ENCODE data around the gene IL17RD. TPM values are rescaled to one million over a fixed set of nuclear protein-coding genes. Genes with fewer than 3 reads are reported as not detected.
A peak's percentile ranks its signal among the peaks of the same experiment; 100 is the strongest.

The IL17RD gene
- polyA plus RNA-seq, 1 of the 3 experiments (the other 2 are of a cell fraction) = 2.4 TPM

GRCh38 chr3:57078344-57078634 is 86.9 kb downstream of the IL17RD start:
- peak overlapping the region; percentile 76 to 79 for H3K4me3 ChIP-seq (ENCODE audit: low read depth in 2 of 2, low read length in 1 of 2)
- no peaks in the 10 kb centered on the region for H3K79me2 ChIP-seq (ENCODE audit: insufficient read depth)
- H3F3A ChIP-seq (replicated peaks; ENCODE audit: insufficient read depth) = no peaks in the 10 kb centered on the region
- peak; percentile 76 for DNase-seq
- CTCF ChIA-PET = interaction anchor here (0.9 to 2.6 kb wide), 9 partner anchors 14 to 145 kb away, joined by 3 to 20 read pairs (median 4); no protein-coding TSS in a partner anchor
- peak overlapping the region; percentile 95 for H2AFZ ChIP-seq (ENCODE audit: low read depth)
- POLR2A ChIA-PET = no interaction called here
- 47% methylated on average over 7 of the region's 15 CpGs for WGBS (ENCODE audit: low lambda C conversion rate)
- no peaks in the 10 kb centered on the region for H3K9me2 ChIP-seq
- no peaks in the 10 kb centered on the region for H3K9me3 ChIP-seq
- TF ChIP-seq GATA2 (CRISPR knock-in tag; IDR thresholded peaks at IDR 0.05) = peak; percentile 56
- no peak for TF ChIP-seq EZH2phosphoT487 (IDR thresholded peaks at IDR 0.05; ENCODE audit: borderline replicate concordance, low read depth)
- TF ChIP-seq RAD21 (IDR thresholded peaks at IDR 0.05; ENCODE audit: low read length) = peak; percentile 6; the same call in 1 of the 2 replicates
- no peak for TF ChIP-seq GABPA (IDR thresholded peaks at IDR 0.05; ENCODE audit: low read depth)
- no peak for TF ChIP-seq RFX5 (IDR thresholded peaks at IDR 0.05; ENCODE audit: low read length)
- TF ChIP-seq YY1 (IDR thresholded peaks at IDR 0.05; ENCODE audit: low read depth) = no peak
- TF ChIP-seq, protein P1, sequence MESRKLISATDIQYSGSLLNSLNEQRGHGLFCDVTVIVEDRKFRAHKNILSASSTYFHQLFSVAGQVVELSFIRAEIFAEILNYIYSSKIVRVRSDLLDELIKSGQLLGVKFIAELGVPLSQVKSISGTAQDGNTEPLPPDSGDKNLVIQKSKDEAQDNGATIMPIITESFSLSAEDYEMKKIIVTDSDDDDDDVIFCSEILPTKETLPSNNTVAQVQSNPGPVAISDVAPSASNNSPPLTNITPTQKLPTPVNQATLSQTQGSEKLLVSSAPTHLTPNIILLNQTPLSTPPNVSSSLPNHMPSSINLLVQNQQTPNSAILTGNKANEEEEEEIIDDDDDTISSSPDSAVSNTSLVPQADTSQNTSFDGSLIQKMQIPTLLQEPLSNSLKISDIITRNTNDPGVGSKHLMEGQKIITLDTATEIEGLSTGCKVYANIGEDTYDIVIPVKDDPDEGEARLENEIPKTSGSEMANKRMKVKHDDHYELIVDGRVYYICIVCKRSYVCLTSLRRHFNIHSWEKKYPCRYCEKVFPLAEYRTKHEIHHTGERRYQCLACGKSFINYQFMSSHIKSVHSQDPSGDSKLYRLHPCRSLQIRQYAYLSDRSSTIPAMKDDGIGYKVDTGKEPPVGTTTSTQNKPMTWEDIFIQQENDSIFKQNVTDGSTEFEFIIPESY (IDR thresholded peaks at IDR 0.05; ENCODE audit: borderline replicate concordance, low read depth) = no peak
- TF ChIP-seq RCOR1 (IDR thresholded peaks at IDR 0.05; ENCODE audit: low read length) = 0 out of 2 replicates have a peak, but pooled peaks have one; percentile 0
- TF ChIP-seq MEF2A (IDR thresholded peaks at IDR 0.05; ENCODE audit: borderline replicate concordance, low read depth) = no peak
- H3K4me2 ChIP-seq = peak overlapping the region; percentile 98
- H3K36me3 ChIP-seq (replicated peaks in 1 of 2; ENCODE audit: control insufficient read depth in 1 of 2, insufficient read depth in 2 of 2, low read length in 1 of 2) = no peaks in the 10 kb centered on the region
- H3K27me3 ChIP-seq (ENCODE audit: insufficient read depth) = no peaks in the 10 kb centered on the region
- no peak overlapping the region for H3K27ac ChIP-seq (ENCODE audit: low read depth in 2 of 2, low read length in 1 of 2)
- peaks cover 0 to 9% of the 10 kb centered on the region in 2 experiments; a peak in 1 of 4 replicates for H3K4me1 ChIP-seq (ENCODE audit: control insufficient read depth in 1 of 2, insufficient read depth in 2 of 2, low read depth in 1 of 2, low read length in 1 of 2)
- H4K20me1 ChIP-seq (ENCODE audit: insufficient read depth) = no peaks in the 10 kb centered on the region
- H3K9ac ChIP-seq = peak overlapping the region; percentile 64; the same call in 1 of the 2 replicates

GRCh38 chr3:57077630-57078343 is 87.4 kb downstream of the IL17RD start:
- H3F3A ChIP-seq (replicated peaks; ENCODE audit: insufficient read depth) = no peaks in the 10 kb centered on the region
- no peak overlapping the region for H3K27ac ChIP-seq (ENCODE audit: low read depth in 2 of 2, low read length in 1 of 2)
- no peaks in the 10 kb centered on the region for H3K79me2 ChIP-seq (ENCODE audit: insufficient read depth)
- peak overlapping the region; percentile 76 to 79; a peak in 3 of 4 replicates for H3K4me3 ChIP-seq (ENCODE audit: low read depth in 2 of 2, low read length in 1 of 2)
- TF ChIP-seq, protein P2, sequence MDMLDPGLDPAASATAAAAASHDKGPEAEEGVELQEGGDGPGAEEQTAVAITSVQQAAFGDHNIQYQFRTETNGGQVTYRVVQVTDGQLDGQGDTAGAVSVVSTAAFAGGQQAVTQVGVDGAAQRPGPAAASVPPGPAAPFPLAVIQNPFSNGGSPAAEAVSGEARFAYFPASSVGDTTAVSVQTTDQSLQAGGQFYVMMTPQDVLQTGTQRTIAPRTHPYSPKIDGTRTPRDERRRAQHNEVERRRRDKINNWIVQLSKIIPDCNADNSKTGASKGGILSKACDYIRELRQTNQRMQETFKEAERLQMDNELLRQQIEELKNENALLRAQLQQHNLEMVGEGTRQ (IDR thresholded peaks at IDR 0.05; ENCODE audit: borderline replicate concordance, low read depth, low read length) = no peak
- TF ChIP-seq ELF1 (IDR thresholded peaks at IDR 0.05) (no peak), RCOR1 (IDR thresholded peaks at IDR 0.05; ENCODE audit: low read length) (0 out of 2 replicates have a peak, but pooled peaks have one; percentile 4), POLR2AphosphoS5 (IDR thresholded peaks at IDR 0.05; ENCODE audit: low read depth, low read length) (no peak), TEAD4 (IDR thresholded peaks at IDR 0.05; ENCODE audit: borderline replicate concordance, insufficient read depth) (no peak), MEF2A (IDR thresholded peaks at IDR 0.05; ENCODE audit: borderline replicate concordance, low read depth) (no peak)
- TF ChIP-seq, protein P3, sequence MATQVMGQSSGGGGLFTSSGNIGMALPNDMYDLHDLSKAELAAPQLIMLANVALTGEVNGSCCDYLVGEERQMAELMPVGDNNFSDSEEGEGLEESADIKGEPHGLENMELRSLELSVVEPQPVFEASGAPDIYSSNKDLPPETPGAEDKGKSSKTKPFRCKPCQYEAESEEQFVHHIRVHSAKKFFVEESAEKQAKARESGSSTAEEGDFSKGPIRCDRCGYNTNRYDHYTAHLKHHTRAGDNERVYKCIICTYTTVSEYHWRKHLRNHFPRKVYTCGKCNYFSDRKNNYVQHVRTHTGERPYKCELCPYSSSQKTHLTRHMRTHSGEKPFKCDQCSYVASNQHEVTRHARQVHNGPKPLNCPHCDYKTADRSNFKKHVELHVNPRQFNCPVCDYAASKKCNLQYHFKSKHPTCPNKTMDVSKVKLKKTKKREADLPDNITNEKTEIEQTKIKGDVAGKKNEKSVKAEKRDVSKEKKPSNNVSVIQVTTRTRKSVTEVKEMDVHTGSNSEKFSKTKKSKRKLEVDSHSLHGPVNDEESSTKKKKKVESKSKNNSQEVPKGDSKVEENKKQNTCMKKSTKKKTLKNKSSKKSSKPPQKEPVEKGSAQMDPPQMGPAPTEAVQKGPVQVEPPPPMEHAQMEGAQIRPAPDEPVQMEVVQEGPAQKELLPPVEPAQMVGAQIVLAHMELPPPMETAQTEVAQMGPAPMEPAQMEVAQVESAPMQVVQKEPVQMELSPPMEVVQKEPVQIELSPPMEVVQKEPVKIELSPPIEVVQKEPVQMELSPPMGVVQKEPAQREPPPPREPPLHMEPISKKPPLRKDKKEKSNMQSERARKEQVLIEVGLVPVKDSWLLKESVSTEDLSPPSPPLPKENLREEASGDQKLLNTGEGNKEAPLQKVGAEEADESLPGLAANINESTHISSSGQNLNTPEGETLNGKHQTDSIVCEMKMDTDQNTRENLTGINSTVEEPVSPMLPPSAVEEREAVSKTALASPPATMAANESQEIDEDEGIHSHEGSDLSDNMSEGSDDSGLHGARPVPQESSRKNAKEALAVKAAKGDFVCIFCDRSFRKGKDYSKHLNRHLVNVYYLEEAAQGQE (IDR thresholded peaks at IDR 0.05; ENCODE audit: low read depth, low read length) = no peak
- TF ChIP-seq, protein P4, sequence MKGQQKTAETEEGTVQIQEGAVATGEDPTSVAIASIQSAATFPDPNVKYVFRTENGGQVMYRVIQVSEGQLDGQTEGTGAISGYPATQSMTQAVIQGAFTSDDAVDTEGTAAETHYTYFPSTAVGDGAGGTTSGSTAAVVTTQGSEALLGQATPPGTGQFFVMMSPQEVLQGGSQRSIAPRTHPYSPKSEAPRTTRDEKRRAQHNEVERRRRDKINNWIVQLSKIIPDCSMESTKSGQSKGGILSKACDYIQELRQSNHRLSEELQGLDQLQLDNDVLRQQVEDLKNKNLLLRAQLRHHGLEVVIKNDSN (IDR thresholded peaks at IDR 0.05; ENCODE audit: borderline replicate concordance, low read depth) = no peak
- H2AFZ ChIP-seq (ENCODE audit: low read depth) = peak overlapping the region; percentile 95; the same call in 1 of the 2 replicates
- H3K4me1 ChIP-seq (ENCODE audit: control insufficient read depth in 1 of 2, insufficient read depth in 2 of 2, low read depth in 1 of 2, low read length in 1 of 2) = peaks cover 0 to 9% of the 10 kb centered on the region in 2 experiments; a peak in 1 of 4 replicates
- no peaks in the 10 kb centered on the region for H3K36me3 ChIP-seq (replicated peaks in 1 of 2; ENCODE audit: control insufficient read depth in 1 of 2, insufficient read depth in 2 of 2, low read length in 1 of 2)
- no peak for DNase-seq
- no peaks in the 10 kb centered on the region for H3K27me3 ChIP-seq (ENCODE audit: insufficient read depth)
- H3K9me3 ChIP-seq = no peaks in the 10 kb centered on the region
- POLR2A ChIA-PET = no interaction called here
- CTCF ChIA-PET = interaction anchor here (0.9 to 2.6 kb wide), 9 partner anchors 14 to 145 kb away, joined by 3 to 20 read pairs (median 4); no protein-coding TSS in a partner anchor
- no peaks in the 10 kb centered on the region for H4K20me1 ChIP-seq (ENCODE audit: insufficient read depth)
- H3K9ac ChIP-seq = no peak overlapping the region
- H3K9me2 ChIP-seq = no peaks in the 10 kb centered on the region
- WGBS (ENCODE audit: low lambda C conversion rate) = 68% methylated on average over 9 of the region's 9 CpGs
- peak overlapping the region; percentile 98 for H3K4me2 ChIP-seq

Measured in SK-N-SH (cell line).